Right cardiac atrium (tissue), 5 donors: ENCODE results near the gene TSPAN12. TPM values are rescaled to one million over a fixed set of nuclear protein-coding genes. Genes with fewer than 3 reads are reported as not detected.

Experiments
- ATAC-seq, 2 donors: fragments of 200-7000 bp; cut with Tn5 transposase; one replicate each; pipeline versions ENCODE4 v1.8.0 to v1.9.1; 2020; ENCODE audit warnings: moderate library complexity in 2 of 2, mild to moderate bottlenecking in 1 of 2
- DNase-seq, 3 donors: peaks; one replicate each; pipeline ENCODE4 v3.0.0-alpha.2; 2020
- H3K27ac ChIP-seq: one replicate; pipeline ENCODE4 v1.5.1; 2013; ENCODE audit warnings: mild to moderate bottlenecking, low read length, control low read depth, moderate library complexity
- H3K27me3 ChIP-seq: one replicate; pipeline ENCODE4 v1.6.1; 2013; ENCODE audit not compliant: control insufficient read depth, insufficient read depth
- H3K4me1 ChIP-seq: one replicate; pipeline ENCODE4 v1.6.1; 2013; ENCODE audit warnings: low read length; ENCODE audit not compliant: control insufficient read depth, insufficient read depth
- H3K4me3 ChIP-seq: one replicate; pipeline ENCODE4 v1.5.1; 2013; ENCODE audit warnings: low read length, control low read depth
- H3K9me3 ChIP-seq: one replicate; pipeline ENCODE4 v1.6.1; 2013; ENCODE audit warnings: low read length; ENCODE audit not compliant: control insufficient read depth
- WGBS: extraction: QIAGEN DNeasy Blood & Tissue Kit; methylation state at CpG from one replicate; pipeline ENCODE4 v1.1.7; 2013; 5-methylcytosine and 5-hydroxymethylcytosine counted together
- intact Hi-C, 4 donors: fragments of 100-400 bp; cut with DNase I; formaldehyde crosslinking; loops; one replicate each; pipeline versions ENCODE4 v1.11.0 to v1.14.0; 2022 to 2023
- polyA plus RNA-seq: library from polyadenylated mRNA; stranded (reverse); fragments of 200-250 nt; gene quantifications from one replicate; pipeline ENCODE4 v1.2.3, GENCODE V29; 2013
- total RNA-seq, 4 donors: library from RNA; stranded (reverse); fragmentation: NEBNext Ultra II Directional; extraction: Animal tissue kit (Norgen Biotek cat#: 25700); gene quantifications; one replicate each; pipeline ENCODE4 v1.2.1, GENCODE V29; 2021
- donor health status: healthy with polysubstance abuse.
- donor health status: DM: no; HTN: yes; CAD: no.
- donor health status: DM: no; HTN: no; CAD: no.
- donor health status: DM: no; HTN: yes; CAD: no; lungs with severe emphysema.
- donor health status: DM: yes; HTN: yes; CAD: no.

Gene TSPAN12
- total and polyA plus RNA-seq, 5 donors = 37.6 to 63.7 (median 59.3) TPM

DNA sequence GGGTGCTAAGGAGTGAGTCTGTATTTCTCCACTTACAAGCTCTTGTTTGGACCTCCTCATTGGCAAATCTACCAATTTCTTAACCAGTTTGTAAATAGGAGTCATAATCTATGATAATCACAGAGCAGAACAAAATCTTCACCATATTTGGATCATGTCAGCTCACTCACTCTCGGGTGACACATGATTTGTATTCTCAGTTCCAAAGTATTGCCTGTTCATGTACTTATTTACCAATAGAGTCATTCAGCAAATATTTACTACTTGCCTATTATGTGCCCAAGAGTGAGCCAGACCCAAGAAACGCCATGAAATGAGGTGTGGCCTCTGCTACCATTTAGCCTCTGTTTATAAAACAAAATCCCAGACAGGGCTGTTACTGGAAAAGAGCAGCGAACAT lies 114.8 kb downstream of the TSPAN12 start:
- no peak overlapping the region for H3K27ac ChIP-seq

DNA sequence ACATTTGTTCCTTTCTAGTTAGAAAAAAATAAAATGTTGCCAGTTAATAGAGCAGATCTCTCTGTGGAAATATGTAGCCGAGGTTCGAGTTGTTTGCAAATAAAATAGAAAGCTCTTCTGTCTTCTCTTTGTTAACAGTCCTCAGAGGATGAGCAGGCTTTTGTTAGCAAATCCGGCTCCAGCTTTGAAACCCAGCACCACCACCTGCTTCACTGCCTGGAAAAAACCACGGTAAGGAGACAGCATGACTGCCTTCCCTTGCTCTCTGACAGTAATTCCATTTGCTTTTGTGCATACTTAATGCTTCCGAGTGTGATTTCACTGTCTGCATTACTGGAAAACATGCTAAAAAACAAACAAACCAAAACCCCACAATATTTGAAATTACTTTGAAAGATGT lies 115.6 kb downstream of the TSPAN12 start:
- intact Hi-C loops = no loop called here
- 63% methylated on average over 5 of the region's 5 CpGs for whole genome bisulfite sequencing
- ATAC-seq = no peak
- no peak overlapping the region for H3K4me3 ChIP-seq
- no peaks in the 10 kb centered on the region for H3K9me3 ChIP-seq
- H3K27me3 ChIP-seq = no peaks in the 10 kb centered on the region
- no peaks in the 10 kb centered on the region for H3K4me1 ChIP-seq
- H3K27ac ChIP-seq = no peak overlapping the region
- DNase-seq = no peak

More for the DNA sequence above, 114.8 kb downstream of the TSPAN12 start:
- no peak for DNase-seq
- 87% methylated on average over 3 of the region's 3 CpGs for WGBS
- Histone ChIP-seq H3K4me3 (no peak overlapping the region), H3K27me3 (no peaks in the 10 kb centered on the region), H3K9me3 (no peaks in the 10 kb centered on the region), H3K4me1 (no peaks in the 10 kb centered on the region)
- intact Hi-C loops = no loop called here
- no peak for ATAC-seq

DNA sequence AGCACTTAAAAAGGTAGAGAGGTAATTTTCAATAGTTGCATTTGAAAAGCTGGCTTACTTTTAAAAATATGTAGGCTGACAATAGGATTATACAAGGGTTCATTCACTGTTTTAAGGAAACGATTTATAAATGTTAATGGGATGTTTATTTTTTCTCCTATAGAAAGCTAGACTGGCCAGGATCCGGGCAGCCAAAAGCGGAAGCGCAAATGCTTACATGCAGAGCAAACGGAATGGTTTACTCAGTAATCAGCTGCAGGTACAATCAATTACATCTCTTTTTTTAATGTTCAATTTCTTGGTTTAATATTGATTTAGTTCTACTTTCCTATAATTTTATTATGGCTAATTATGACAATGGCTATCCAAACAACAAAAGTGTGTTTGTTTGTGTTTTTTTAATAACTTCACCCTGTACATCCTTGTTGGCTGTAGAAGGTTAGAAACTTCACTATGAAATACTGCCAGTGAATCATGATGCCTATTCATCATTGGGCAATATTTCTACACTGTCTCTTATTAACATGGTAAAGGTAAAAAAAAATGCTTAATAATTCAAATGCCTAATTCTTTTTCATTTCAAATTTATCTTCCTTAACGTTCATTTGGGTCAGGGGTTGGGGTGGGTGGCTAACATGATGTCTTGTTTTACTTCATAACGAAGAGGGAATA lies 116.4 kb downstream of the TSPAN12 start:
- H3K27me3 ChIP-seq = no peaks in the 10 kb centered on the region
- DNase-seq (no peak), ATAC-seq (no peak)
- no peak overlapping the region for H3K27ac ChIP-seq
- 84% methylated on average over 7 of the region's 7 CpGs for WGBS
- no peaks in the 10 kb centered on the region for H3K4me1 ChIP-seq
- intact Hi-C loops = no loop called here
- no peak overlapping the region for H3K4me3 ChIP-seq
- no peaks in the 10 kb centered on the region for H3K9me3 ChIP-seq

DNA sequence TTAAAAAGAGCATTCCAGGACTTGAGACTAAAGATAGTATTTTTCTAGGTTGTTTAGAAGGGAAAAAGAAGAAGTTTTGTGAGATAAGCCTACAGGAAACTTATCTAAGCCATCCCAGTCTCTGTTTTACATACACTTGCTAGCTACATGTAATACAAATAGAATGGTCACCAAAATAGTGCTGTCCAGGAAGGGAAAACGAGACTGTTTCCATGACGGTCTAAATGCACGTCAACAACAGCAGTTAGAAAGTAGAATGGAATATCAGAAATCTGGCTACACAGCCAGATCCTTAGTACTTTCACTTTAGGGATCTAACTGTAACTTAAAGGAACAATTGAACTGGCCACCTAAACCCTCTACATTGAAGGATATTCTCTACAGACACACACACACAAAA lies 117.6 kb downstream of the TSPAN12 start:
- ATAC-seq (peak; percentile 47 to 57), DNase-seq (no peak)
- Histone ChIP-seq H3K27me3 (no peaks in the 10 kb centered on the region), H3K9me3 (no peaks in the 10 kb centered on the region), H3K4me3 (peak overlapping the region; percentile 52), H3K4me1 (no peaks in the 10 kb centered on the region), H3K27ac (no peak overlapping the region)
- intact Hi-C loops = no loop called here
- 25% methylated on average over 3 of the region's 3 CpGs for WGBS

DNA sequence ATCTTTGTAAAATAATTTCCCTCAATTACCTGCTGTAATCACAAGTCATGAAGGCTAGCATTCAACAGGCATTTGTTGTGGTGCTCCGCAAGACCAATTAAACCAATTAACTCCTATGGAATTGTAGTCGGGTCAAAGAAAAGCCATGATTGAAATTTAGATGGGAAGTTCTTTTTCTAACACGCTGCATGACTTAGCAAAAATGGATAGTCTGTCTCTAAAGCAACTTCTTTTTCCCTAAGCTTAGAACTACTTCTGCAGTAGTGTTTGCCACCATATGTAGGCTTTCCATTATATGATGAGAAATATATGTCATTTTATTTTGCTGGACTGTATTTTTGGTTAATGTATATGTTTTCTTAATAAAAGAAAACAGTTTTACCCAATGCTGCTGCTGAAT lies 119.1 kb downstream of the TSPAN12 start:
- intact Hi-C loops = no loop called here
- no peak overlapping the region for H3K4me3 ChIP-seq
- 80% methylated on average over 3 of the region's 3 CpGs for WGBS

More for the DNA sequence above, 119.1 kb downstream of the TSPAN12 start:
- Histone ChIP-seq H3K27ac (no peak overlapping the region), H3K4me1 (no peaks in the 10 kb centered on the region), H3K27me3 (no peaks in the 10 kb centered on the region), H3K9me3 (no peaks in the 10 kb centered on the region)
- ATAC-seq = no peak
- DNase-seq = no peak

Other genes with a start within 250 kb of the TSPAN12 start
- 10 to 100 TPM; 14.7 to 16.7 (median 15.7) TPM for gene ING3, start 92.6 kb upstream of the TSPAN12 start, total RNA-seq
- 9.7 TPM for gene ING3, start 92.6 kb upstream of the TSPAN12 start, polyA plus RNA-seq
- gene CPED1, start 130.6 kb upstream of the TSPAN12 start, total RNA-seq = 10 to 100 TPM; 20.8 to 31.1 (median 29.3) TPM
- 3.9 TPM for gene CPED1, start 130.6 kb upstream of the TSPAN12 start, polyA plus RNA-seq